Measurements from ENCODE around the gene BTBD9.
A peak's percentile ranks its signal among the peaks of the same experiment; 100 is the strongest.

Gene BTBD9

DNA sequence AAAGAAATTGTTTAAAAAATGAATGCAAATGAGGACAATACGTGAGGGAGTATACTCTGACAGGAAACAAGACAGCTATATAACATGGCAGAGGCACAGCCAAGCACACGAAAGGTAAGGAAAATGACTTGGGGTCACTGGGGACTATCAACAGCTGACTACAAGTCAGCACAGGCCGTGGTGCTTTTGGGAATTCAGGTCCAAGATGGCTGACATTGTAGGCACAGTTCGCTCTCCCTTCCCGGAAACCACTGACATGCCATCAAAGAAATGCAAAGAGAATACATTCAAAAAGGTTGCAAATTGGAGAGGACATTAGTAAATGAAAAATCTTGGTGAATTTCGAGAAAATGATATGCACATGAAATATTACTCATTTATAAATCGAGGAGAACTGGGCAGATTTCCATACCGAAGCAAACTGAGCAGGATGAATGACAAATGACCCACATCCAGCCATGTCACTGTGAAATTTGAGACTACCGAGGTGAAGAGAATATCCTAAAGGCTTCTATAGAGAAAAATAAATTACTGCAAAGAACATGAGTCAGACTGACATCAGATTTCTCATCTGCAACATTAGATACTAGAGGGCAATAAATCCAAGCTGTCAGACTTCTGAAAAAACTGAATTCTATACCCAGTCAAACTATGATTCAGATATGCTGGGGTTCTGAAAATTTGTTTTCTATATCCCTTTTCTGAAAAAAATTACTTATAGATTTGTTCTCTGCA lies 391.1 kb downstream of the BTBD9 start:
- no peak for DNase-seq

DNA sequence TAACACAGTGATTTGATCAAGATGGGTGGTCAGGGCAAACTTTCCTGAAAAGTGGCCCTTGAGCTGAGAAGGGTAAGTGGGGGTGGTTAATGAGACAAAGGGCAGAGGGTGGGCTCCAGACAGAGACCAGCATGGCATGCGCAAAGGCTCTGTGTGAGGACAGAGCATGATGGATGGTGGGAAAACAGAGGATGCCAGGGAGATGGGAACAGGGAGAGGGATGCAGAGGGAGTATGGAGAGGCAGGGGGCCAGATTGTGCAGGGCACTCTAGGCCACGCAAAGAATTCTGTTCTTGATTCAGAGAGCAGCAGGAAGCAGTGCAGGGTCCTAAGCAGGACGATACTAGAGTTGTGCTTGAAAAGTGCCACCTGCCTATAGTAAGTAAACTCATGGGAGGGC lies 394.4 kb downstream of the BTBD9 start:
- no peak for DNase-seq

DNA sequence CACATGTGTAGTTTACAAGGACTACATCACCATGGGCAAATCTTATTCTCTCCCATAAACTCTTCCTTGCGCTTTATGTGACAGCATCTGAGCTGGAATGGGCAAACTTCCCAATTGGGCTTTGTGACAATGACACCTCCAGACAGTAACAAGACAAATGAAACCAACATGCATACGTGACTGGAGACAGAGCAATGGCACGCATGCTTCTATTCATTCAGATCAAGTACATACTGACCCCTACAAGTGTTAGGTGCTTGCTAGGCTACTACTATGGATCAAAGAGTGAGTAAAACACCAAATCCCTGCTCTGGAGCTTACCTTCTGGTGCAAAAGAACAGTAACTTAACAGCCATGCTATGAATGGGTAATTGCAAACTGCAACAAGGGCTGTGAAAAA lies 394.9 kb downstream of the BTBD9 start:
- no peak for DNase-seq

DNA sequence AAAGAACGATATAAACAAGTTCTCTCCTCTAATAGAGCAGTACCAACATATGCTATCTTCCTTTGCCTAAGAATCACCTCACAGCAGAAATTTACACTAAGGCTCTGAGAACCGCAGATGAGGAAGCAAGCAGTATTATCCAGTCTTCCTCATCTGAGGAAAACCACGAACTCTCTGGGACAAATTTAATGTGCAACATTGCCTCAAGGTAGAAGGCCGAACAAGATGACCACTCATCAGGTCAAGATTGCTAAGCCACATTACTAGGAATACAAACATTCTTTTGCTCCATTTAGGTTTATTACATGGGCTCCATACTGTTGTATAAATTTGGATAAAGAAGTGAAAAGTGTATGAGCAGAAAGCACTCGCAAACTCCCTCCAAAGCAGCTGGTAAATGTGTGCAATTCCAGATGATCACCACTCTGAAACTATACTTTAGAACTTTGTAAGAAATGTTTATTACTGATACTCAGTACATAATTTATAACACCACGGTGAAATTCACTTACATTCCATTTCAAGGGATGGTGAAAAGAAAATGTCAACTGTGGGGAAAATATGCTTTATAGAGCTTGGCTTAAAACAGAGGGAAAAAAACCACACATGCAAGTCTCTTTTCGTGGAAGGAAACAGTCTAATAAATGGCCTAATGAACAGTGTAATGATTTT lies 398.4 kb downstream of the BTBD9 start:
- no peak for DNase-seq

DNA sequence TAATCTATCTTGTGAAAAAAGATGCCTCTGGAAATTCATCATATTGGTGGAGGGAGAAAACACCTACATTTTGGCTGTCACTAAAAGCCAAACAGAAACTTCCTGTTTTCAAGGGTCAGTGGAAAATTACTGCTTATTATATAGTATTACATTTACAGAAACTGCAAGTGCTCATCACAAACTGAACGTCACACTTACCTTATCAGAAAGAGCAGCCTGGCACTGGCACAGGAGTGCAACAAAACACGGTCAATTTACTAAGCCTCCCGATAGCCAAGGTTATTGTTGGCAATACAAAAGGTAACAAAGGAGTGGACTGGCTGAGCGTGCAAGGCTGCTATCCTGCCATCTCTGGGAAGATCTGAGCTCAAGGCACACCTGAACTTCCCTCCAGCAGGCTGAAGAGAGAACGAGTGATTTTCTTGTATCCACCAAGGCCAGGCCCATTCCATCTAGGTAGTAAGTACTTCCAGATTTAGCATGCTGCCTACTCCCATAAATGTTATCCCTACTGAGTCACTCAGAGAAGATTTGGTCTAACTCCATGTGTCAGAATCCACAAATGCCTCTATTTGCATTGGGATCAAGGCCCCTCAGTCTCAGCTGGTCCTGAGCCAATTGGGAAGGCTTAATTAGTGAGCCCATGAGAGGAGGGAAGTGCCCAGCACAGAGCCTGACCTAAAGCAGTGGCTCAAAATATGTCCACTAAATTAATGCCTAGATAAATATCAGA lies 399.8 kb downstream of the BTBD9 start:
- no peak for DNase-seq

DNA sequence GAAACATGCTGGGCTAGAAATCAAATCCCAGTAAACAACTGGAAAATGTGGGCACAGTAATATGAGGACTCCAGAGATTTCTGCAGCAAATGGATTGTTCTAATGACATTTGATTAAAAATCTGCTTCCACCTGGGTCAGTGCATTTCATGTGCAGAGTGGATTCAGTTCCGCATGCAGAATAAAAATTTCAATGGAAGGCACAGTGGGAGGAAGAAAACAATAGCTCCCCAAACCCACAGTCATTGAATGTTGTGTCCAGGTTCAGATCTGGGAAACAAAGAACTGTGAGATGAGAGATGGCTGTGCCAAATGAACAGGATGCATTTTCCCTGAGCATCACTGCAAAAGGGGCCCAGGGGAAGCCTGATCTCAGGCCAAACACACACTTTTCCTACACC lies 403.1 kb downstream of the BTBD9 start:
- no peak for DNase-seq

DNA sequence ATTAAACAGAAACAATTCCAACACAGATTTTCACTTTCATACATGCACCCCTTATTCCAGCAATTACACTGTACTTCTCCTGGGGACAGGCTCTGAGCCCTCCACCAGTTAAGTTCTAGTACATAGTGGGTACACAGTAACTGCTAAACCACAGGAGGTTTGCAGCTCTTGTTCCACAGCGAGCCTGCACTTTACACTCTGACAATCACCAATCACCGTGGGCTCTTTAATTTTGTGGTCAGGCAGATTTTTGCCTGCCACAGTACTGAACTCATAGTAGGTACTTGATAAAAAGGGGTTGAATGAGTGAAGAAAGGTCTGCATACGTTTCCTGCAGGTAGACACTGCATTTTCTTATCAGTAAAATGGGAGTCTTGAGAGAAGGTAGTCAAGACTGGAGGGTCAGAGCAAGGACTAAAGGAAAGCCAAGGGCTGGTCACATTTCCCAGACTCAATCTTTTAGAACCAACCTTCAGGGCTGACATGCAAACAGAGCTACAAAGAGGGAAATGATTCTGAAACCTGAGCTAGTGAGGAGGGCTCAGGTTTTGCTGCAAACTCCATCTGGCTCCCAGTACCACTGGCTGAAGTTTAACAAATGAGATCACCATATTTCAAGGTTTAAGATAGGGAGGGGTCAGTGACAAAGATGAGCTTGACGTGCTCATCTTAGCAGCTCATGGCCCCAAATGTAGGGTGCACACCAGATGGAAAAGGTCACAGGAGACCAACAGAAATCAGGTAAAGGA lies 404.6 kb downstream of the BTBD9 start:
- DNase-seq: no peak

DNA sequence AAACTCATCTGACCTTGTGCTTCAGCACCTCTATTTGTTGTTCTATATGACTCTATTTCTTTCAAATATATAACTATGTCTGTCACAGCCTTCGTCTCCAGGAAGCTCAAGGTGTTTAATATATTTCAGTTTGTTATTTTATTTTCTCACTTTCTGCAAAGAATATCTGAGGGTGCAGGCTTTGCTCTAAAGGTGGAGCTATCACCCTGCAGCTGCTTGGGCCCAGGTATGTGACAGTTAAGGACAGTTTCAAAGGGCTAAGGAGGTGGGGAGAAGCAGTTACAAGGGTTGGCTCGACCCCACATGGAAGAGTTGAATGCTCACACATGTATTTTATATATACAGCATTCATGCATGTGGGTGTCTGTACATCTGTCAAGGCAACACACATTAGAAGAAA lies 405.6 kb downstream of the BTBD9 start:
- DNase-seq: no peak

DNA sequence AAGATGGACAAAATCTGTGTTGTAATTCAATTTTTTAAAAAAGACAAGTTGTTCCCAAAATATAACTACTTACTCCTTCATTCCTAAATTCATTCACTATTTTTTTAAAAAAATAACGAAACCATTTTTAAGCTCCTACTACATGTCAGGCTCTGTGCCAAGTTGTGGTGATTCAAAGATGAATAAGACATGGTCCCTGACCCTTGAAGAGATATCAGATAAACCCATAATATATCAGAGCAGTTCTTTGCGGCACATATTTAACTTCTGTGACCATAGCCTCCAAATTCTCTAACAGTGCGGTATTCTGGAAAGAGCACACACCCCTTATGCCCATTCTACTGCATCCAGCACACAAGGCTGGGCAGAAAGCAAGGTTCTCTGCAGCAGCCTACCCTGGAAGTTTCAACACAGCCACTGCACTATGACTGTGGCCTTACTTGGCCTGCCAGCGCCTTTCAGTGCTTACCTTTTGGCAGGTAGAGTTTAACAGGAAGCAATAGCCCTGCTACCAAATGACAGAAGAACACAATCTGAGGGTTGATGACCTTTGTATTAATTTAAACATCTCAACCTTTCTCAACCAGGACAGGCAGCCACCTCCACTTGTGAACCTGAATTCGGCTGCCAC lies 406.5 kb downstream of the BTBD9 start:
- no peak for DNase-seq

DNA sequence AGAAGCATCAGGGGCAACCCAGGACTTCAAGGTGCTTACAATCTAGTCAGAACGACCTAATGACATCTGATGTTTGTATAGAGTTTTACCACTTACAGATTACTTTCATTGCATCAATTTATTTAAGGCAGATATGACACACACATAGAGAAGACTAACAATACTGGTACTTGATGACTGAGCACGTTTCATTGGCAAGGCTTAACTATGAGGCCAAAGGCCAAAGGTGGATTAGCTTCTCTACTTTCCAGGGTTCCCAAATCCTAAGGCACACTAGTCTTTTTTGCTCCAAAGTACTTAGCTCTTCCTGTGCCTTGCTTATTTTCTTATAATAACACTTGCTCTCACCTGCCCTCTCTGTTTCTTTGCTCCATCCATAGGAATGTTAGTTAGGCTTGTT lies 414.0 kb downstream of the BTBD9 start:
- DNase-seq: no peak

DNA sequence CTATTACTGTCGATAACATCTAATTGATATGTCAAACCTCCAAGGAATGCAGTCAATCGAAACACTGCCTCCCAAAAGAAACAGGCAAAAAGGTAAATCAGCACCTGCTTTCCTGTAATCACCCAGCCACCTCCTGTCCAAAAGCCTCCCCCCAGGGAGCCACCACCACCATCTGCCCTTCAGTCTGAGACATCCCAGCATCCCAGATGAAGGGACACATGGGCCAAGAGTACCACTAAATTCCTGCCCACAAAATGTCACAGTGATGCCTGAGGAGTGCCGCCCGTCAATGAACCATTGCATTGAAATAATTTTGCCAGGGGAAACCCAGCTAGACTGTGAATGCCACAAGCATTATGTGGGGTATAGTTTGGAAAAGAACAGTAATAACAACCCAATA lies 418.5 kb downstream of the BTBD9 start:
- no peak for DNase-seq

DNA sequence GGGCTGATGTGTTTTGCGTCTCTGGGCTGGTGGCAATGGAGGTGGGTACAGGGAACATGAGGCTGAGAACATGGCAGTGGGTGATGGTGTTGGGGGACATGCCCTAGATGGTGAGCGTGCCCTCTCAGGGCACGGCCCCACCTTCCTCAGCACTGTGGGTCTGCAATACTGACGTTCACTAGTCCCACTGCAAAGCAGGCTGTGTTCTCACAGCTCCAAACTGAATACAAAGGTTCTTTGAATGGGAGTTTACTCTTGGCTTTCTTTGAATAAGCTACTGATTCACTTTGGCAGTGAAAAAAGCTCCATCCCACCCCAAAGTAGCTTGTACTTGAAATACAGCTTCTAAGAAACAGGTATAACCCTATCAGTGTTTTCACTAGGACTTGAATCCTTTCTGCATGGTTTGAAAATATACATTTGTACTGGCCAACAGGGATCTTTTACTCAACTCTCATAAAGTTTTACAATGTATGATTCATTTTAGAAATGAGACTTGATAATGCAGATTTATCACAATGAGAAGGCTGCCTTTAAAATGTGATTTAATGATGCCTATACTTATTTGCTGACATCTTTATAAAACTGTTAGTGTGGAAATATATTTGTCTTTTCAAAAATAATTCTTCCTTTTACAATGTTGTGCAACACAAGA lies 419.5 kb downstream of the BTBD9 start:
- DNase-seq: peak in 32 of 56 donors; percentile 9 to 77 (median 44)

DNA sequence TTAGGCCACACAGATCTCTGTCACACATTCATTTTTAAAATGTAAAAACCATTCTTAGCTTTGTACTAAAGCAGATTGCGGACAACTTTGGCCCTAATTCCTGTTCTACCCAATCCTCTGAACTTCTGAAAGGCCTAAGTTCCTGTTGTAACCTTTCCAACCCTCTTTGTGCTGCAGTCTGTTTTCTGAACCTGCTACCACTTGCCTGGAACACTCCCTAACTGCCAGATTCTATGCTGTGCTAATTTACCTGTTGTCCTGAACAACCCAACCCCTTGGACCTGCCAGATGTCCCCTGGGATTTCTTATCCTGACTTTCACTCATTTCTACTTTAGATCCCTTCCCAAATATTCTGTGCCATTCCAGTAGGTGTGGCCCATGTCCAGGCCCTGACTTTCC lies 421.5 kb downstream of the BTBD9 start:
- DNase-seq: no peak

DNA sequence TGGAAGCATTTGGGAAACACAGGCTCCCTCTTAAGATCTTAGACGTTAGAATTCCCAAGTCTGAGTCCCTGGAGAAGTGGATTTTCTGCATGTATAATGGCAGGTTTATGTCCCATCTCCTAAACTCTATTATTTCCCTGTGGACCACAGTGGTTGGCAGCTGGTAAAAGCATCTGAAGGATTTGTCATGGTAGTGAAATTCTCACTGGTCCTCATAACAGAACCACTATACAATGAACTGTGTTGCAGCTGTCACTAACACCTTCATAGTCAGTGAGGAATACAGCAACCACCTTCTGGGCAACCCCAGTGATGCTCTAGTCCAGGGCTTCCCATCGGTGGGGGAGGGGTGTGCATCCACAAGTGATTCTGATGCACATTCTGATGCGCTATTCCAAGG lies 423.3 kb downstream of the BTBD9 start:
- no peak for DNase-seq

DNA sequence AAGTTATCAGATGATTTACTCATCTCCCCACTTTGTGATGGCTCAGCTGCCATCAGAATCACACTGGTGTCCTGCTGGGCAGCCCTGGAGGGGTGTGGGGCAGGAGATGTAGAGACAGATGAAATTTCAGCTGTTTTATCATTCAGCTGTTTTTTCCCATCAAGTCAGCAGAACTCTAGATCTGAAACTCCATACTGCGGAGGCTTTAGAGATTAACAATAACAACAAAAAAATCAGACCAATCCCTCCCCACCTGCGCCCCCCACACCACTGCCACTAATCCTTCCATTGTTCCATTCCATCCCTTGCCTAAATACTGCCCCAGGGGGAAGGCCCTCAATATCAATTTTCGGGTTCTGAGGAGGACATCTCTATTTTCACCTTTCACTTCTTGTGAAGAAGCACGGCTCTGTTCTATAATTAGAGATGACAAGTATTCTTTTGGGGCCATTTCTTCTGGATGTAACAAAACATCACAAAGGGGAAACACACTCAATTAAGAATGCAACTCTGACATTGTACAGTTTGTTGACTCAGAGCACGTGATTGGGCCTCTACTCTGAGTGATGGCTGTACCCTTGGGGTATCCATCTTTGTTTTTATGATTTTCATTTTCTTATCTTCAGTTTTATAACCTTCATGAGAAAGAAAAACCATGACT lies 423.9 kb downstream of the BTBD9 start:
- no peak for DNase-seq

DNA sequence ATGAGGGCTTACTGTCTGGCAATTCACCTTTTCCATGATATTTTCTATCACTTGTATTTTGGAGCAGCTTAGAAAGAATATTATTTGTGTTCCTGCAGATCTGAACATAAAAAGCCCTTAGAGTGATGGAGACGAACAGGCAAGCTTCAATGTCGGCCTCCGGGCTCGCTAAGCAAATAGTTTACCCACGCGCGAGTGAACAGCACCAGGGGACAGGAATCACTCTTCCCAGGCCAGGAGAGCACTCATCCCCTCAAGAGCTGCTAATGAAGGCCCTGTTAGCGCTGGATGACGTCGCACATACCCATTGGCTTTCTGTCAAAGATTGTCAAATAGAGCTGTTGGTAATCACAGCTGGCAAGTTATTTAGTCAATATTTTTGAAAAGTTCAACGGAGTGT lies 424.5 kb downstream of the BTBD9 start:
- peak in 10 of 56 donors; percentile 17 to 35 (median 24) for DNase-seq

DNA sequence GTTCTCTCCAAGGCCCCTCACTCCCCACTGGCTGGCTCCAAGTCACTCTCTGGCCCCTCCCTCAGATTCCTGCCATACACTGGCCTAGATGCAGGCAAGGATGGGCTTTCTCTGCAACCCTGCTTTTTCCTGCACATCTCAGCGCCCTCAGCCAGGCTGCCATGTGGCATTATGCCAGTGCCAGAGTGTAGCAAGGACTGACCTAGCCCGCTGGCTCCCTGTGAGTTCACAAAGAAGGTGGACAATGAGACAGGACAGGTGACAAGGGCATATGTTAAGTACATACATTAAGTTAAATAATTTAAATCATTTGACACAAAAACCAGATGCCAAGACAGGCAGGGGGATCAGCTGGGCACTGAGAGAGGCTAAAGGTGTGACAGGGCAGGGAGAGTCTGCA lies 425.6 kb downstream of the BTBD9 start:
- DNase-seq: peak in 7 of 56 donors; percentile 4 to 36 (median 18)

DNA sequence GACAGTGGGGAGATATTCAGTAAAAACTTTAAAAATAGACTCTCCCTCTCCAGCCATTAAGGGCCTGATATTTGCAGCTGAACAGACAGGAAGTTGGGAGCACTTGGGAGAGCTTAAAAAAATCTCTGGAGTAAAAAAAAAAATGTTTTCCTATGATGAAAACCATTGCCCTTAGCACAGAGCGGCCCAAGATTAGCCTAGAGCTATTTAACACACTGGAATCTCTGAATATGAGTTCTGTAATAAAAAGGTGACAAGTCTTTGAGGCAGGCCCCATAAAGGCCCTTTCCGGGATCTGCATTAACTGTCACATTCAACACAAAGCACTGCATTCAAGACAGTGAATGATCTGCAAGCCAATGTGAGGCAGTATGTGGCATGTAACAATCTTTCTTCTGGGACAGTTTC lies 426.5 kb downstream of the BTBD9 start:
- no peak for DNase-seq

DNA sequence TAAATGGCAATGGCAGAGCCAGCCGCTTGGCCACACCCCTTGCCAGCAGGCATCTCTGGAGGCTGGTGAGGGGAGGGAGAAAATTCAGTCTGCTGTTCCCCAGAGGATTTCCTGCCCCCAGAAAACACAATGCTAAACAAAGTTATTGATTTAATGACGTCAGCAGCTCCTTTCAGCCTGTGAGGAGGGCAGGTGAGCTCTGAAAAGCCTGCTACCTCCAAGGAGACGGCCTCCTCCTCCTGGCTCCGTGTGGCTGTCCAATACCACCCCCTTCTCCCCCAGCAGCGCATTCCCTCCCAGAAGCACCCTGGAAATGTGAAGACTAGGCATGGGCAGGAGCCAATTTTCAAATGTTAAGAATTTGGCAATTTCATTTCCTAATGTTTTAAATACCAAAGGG lies 427.1 kb downstream of the BTBD9 start:
- DNase-seq: peak in 23 of 56 donors; percentile 11 to 75 (median 40)

DNA sequence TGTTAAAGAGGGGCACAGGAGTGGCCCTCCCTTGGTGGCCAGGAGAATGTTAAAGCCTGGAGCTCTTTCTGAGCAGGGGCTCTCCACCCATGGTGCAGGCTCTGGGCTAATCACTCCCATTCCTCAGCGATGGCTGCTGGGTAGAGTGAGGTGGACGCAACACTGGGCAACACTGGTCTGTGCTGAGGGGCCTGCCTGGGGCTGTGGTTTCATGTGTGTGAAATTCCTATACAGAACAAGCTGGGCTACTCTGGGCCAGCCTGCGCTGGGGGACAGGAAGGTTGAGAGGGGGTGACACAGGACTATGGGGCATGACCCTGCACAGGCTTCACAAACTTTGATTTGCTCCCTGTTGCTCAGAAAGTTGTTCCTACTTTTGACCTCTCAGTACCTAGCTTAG lies 427.6 kb downstream of the BTBD9 start:
- no peak for DNase-seq

Data from nucleus accumbens (tissue), 56 donors.